Breast epithelium (tissue), 3 donors: ENCODE data around the gene DSCAML1.

Experiments
- POLR2A ChIP-seq: fragments of 450-650 bp; IDR thresholded peaks from one replicate; pipeline ENCODE4 v1.6.1; 2016; ENCODE audit warnings: antibody characterized with exemption, mild to moderate bottlenecking, moderate library complexity
- POLR2AphosphoS5 ChIP-seq, 3 donors: sonication (generic); formaldehyde crosslinking; IDR thresholded peaks; one replicate each; pipeline ENCODE4 v1.6.1; 2017; ENCODE audit warnings: antibody characterized with exemption in 3 of 3

DNA sequence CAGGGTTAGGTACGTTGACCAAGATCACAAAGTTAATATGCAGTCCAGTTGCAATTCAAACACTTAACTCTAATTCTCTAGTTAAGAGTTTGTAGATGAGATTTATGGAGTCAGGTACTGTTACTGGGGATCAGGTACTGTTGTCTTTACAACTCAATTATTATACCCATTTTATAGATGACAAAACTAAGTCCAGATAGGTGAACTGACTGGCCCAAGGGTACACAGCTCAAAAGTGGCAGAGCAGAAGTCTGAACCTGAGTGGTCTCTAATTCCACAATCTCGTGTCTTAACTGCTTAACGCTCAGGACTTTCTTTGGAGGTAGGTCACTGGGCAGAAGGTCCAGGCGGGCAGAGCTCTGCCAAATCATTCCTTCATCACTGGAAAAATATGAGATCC, 77.5 kb downstream of the DSCAML1 start:
- TF ChIP-seq POLR2A (no peak), POLR2AphosphoS5 (IDR thresholded peaks at IDR 0.05) (no peak)
